Epidermal melanocyte (primary cell): ENCODE results near the gene ZNF558.

Experiments used
- DNase-seq: peaks from one replicate; pipeline ENCODE4 v3.0.0; 2011; ENCODE audit warnings: low spot score; ENCODE audit not compliant: insufficient read length

ZNF558 gene

DNA sequence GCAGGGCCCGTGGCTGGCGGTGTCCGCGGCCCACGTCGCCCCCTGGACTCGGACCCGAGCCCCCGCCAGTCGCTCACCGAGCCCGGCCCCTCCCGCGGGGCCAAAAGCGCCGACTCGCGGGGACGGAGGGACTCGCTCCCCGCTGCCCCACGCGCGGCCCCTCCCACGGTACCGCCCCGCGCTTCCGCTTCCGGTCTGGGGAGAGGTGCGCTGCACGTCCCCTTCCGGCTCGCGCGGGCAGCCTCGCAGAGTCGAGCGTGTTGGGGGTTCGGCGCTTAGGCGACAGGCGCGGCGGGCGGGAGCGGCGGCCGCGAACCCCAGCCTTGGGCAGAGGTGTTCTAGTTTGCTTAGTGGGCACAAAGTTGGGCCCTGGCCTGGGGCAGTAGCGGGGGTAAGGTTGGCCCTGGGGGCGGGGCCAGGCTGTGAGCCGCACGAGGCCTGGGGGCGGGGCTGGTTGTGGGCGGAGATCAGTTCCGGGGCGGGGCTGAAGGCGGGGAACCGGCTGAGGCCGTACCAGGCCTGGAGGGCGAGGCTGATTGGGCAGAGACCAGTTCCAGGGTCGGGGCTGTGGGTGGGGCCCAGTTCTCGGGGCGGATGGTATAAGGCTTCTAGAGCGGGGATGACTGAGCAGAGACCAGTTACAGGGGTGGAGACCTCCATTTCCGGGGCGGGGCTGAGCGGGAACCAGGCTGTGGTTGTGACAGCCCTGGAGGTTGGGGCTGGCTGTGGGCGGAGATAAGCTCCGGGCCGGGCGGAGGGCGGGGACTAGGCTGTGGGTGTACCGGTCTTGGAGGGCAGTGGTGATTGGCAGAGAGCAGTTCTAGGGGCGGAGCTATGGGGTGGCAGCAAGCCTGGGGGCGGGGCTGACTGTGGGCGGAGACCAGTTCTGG lies at the start of gene ZNF558, which contains the start of gene MBD3L1:
Gene ZNF558, minus strand, starts transcription at position 173 of the 890 bp plus-strand sequence. CDS start 9,645 bp downstream, outside the sequence.
Gene MBD3L1, plus strand, starts transcription at position 246 of the 890 bp plus-strand sequence. CDS start 10,302 bp downstream, outside the sequence.
- peak; percentile 84 for DNase-seq

GRCh38 chr19:8881512-8881911 lies 49.4 kb upstream of the ZNF558 start:
- no peak for DNase-seq

DNA sequence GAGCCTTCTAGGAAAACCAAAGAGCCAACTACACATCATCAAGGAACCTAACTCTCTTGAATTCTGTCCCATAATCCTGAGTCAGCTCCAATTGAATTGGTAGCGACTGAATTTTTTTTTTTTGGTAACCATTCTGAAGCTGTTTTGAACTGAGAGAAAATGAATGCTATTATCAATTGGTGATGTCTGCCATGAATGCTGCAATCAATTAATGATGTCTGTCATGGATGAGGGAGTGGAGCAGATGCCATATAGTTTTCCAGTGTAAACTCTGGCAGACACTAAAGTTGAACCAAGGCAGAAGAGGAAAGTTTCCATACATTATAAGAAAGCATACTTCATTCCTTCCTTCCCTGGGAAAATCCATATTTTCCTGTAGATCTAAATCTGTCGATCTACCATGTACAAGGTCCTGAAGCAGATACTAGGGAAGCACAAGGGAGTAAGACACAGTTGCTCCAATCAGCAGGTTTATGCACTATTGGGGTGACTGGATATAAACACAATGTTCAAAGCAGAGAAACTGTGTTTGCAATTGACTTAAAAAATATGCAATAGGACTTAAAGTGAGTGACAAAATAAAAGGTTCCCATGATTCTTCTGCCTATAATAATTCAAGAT lies 48.9 kb upstream of the ZNF558 start:
- no peak for DNase-seq

DNA sequence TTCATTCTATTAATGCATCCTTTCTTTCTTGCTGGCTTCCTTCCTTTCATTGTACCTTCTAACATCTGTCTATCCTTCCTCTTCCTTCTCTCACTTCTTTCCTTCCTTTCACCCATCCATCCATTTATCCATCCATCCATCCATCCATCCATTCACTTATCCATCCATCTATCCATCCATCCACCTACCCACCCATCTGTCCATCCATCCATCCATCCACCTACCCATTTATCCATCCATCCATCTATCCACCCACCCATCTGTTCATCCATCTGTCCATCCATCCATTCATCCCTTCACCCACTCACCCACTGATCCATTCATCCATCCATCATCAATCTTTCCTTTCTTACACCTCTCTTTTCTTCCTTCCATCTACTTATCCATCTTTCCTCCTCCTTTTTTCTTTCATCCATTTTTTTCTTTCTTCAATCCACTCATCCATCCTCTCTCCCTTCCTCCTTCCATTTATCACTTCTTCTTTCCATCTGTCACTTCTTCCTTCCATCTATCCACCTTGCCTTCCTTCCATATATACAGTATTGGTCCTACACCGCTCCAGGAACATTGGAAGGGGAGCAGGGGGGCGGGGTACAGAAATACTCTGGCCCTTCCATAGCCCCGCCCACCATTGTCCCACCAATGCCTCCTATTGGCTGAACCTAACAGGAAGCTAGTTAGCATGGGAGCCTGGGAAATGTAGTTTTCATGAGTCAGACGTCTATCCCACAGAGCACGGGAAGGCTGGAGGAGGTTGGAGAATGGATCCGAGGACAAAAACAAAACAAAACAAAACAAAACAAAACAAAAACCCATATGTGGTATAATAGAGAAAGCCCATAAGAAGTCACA lies 46.0 kb upstream of the ZNF558 start:
- no peak for DNase-seq

GRCh38 chr19:8866344-8866743 lies 34.2 kb upstream of the ZNF558 start:
- no peak for DNase-seq

DNA sequence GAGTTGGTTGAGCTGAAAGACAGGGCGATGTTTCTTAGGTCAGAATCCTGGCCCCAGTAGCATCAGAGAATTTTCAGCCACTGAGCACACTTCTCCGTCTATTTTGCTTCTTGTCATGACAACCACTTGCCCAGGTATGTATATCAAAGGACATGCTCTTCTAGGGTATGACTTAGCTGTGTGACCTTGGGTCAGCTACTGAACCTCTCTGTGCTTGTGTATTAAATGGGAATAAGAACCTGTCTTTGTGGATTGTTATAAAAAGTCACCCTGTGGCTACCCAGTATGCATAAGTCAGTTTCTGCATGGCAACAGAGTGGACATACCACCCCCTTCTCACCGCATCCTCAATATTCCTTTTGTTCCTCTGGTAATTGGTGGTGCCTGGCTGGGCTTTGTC lies 26.2 kb upstream of the ZNF558 start:
- DNase-seq, result no peak

DNA sequence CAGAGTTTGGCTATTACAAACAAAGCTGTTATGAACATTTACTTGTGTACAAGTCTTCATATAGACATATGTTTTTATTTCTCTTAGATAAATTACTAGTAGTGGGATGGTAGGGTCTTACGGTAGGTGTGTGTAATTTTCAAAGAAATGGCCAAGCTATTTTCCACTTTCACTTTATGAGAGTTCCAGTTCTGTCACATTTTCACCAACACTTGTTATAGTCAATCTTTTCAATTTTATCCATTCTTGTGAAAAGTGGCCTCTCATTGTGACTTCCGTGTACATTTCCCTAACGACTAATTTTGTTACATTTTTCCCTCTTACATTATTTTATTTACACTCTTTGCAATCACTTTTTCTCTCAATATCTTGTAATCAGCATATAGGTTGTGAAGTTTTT lies 18.4 kb upstream of the ZNF558 start:
- DNase-seq, result no peak

DNA sequence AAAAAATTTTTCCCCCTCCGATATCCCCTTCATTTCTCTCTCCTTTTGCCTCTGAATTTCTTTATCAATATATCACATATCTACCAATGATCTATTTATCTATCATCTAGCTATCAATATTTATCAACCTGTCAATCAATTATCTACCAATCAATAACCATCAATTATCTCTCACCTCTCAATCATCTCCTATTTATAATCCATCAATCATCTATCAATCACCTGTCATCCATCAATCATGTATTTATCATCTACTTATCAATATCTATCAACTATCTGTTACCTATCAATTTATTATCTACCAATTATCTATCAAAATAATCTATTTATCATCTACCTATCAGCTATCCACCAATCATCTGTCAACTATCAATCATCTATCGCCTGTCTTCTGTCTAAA lies 17.1 kb upstream of the ZNF558 start:
- no peak for DNase-seq

GRCh38 chr19:8846819-8847218 lies 14.7 kb upstream of the ZNF558 start:
- DNase-seq, result no peak

- DNase-seq, result no peak
Observed at GRCh38 chr19:8840708-8841107, 8.6 kb upstream of the ZNF558 start.

DNA sequence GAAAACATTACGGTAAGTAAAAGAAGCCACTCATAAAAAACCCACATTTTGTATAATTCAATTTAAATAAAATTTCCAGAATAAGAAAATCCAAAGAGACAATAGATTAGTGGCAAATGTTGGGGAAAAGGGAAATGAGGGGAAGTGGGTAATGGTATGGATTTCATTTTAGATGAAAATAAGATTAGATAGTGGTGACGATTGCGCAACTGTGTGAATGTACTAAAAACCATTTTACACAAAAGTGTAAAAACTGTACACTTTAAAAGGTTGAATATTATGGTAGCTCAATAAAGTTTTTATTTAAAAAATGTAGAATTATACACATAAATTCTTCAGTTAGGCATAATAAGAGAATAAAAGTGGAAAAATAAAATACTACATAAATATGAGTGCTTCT lies 3.8 kb upstream of the ZNF558 start:
- no peak for DNase-seq

DNA sequence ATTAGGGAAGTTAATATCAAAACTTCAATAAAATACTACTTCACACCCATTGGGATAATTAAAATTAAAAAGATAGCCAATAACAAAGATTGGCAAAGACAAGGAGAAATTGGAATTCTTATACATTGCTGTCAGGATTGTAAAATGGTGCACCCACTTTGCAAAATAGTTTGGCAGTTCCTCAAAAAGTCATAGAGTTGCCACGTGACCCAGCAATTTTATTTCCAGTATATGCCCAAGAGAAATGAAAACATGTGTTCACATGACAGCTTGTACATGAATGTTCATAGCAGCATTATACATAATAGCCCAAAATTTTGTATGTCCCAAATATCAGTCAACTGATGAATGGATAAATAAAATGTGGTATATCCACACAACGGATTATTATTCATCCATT lies 3.3 kb upstream of the ZNF558 start:
- DNase-seq, result no peak

DNA sequence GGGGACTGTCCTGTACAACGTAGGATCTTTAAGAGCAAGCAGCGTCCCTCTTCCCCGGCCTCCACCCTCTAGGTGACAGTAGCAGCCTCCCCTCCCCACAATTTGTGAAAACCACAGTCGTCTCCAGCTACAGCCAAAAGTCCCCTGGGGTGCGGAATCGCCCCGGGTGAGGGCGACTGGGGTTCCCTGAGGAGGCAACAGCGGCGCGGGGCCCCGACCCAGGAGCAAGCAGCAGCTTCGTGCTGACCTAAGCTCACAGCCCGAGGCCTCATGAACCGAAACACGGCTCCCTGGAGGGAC lies 322 bp downstream of the ZNF558 start:
- no peak for DNase-seq

DNA sequence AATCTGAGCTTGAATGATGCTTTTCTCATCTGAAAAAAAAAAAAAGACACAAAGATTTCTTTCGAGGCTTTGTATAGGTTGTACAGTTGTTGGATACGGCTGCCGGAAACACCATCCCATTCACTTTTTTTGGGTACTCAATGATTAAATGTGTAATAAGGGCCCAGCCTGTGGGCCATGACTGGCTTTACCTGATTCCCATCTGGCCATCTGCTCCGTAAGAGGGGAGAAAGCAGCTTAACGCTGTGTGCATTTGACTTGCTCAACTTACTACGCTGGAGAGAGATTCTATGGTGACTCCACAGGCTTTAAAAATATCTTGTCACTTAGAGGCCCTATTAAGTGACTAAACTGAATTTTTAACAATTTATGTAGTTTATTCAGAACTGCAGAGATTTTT lies 731 bp downstream of the ZNF558 start:
- DNase-seq, result no peak

DNA sequence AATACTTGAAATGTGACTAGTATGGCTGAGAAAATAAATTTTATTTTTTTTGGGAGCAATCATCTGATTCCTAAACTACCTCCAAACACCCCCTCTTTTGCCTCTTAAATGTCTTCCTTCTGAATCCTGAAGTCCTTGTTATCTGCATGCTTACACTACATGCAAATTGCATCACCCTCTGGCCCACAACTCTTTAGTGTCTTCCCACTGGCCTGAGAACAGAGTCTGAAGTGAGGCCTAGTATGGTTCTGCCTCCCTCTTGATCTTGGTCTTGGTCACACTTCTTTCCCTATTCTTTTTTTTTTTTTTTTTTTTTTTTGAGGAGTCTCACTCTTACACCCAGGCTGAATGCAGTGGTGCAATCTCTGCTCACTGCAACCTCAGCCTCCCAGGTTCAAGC lies 4.8 kb downstream of the ZNF558 start:
- no peak for DNase-seq

DNA sequence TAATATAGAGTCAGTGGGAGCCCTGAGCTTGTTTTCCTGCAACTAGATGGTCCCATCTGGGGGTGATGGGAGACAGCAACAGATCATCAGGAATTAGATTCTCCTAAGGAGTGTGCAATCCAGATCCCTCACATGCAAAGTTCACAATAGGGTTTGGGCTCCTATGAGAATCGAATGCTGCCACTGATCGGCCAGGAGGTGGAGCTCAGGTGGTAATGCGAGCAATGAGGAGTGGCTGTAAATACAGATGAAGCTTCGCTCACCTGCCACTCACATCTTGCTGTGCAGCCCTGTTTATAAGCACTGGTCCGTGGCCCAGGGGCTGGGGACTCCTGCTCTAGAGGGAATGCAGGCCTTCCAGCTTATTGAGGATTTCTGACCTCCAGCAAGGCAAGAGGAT lies 5.7 kb downstream of the ZNF558 start:
- no peak for DNase-seq

GRCh38 chr19:8821748-8822241 lies 10.3 kb downstream of the ZNF558 start:
- DNase-seq, result no peak

- DNase-seq, result no peak
Observed at GRCh38 chr19:8820234-8820633, 11.9 kb downstream of the ZNF558 start.

GRCh38 chr19:8815780-8816179 lies 16.3 kb downstream of the ZNF558 start:
- DNase-seq, result no peak

DNA sequence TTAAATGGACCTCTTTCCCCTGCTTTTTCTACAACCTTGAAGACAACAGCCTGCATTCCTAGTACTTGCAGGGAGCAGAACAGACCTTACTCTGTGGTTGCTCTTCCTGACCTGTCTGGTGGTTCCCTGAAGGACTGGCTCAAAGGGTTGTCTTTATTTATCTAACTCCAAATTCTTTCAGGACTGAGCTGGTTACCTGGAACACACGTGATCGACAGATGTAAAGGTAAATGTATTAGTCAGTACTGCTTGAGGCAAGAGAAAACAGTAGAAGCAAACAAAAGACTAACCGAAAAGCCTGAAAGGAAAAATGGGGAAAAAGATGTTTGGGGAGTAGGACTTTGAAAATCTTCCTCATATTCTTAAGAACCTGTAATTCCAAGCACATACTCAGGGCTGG lies 17.9 kb downstream of the ZNF558 start:
- DNase-seq, result no peak

GRCh38 chr19:8811315-8812172 lies 20.6 kb downstream of the ZNF558 start:
- DNase-seq, result no peak
